ENCODE data around the gene THSD7B. TPM values are rescaled to one million over a fixed set of nuclear protein-coding genes. Genes with fewer than 3 reads are reported as not detected.
A peak's percentile ranks its signal among the peaks of the same experiment; 100 is the strongest.

THSD7B gene, protein sequence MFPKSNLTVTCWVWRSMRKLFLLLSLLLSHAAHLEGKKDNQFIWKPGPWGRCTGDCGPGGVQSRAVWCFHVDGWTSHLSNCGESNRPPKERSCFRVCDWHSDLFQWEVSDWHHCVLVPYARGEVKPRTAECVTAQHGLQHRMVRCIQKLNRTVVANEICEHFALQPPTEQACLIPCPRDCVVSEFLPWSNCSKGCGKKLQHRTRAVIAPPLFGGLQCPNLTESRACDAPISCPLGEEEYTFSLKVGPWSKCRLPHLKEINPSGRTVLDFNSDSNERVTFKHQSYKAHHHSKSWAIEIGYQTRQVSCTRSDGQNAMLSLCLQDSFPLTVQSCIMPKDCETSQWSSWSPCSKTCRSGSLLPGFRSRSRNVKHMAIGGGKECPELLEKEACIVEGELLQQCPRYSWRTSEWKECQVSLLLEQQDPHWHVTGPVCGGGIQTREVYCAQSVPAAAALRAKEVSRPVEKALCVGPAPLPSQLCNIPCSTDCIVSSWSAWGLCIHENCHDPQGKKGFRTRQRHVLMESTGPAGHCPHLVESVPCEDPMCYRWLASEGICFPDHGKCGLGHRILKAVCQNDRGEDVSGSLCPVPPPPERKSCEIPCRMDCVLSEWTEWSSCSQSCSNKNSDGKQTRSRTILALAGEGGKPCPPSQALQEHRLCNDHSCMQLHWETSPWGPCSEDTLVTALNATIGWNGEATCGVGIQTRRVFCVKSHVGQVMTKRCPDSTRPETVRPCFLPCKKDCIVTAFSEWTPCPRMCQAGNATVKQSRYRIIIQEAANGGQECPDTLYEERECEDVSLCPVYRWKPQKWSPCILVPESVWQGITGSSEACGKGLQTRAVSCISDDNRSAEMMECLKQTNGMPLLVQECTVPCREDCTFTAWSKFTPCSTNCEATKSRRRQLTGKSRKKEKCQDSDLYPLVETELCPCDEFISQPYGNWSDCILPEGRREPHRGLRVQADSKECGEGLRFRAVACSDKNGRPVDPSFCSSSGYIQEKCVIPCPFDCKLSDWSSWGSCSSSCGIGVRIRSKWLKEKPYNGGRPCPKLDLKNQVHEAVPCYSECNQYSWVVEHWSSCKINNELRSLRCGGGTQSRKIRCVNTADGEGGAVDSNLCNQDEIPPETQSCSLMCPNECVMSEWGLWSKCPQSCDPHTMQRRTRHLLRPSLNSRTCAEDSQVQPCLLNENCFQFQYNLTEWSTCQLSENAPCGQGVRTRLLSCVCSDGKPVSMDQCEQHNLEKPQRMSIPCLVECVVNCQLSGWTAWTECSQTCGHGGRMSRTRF (N-terminal part only)
- total RNA-seq: 1 to 10 TPM in 1 of 4 donors, under 1 TPM in 3; 0.12 to 1.1 (median 0.39) TPM

DNA sequence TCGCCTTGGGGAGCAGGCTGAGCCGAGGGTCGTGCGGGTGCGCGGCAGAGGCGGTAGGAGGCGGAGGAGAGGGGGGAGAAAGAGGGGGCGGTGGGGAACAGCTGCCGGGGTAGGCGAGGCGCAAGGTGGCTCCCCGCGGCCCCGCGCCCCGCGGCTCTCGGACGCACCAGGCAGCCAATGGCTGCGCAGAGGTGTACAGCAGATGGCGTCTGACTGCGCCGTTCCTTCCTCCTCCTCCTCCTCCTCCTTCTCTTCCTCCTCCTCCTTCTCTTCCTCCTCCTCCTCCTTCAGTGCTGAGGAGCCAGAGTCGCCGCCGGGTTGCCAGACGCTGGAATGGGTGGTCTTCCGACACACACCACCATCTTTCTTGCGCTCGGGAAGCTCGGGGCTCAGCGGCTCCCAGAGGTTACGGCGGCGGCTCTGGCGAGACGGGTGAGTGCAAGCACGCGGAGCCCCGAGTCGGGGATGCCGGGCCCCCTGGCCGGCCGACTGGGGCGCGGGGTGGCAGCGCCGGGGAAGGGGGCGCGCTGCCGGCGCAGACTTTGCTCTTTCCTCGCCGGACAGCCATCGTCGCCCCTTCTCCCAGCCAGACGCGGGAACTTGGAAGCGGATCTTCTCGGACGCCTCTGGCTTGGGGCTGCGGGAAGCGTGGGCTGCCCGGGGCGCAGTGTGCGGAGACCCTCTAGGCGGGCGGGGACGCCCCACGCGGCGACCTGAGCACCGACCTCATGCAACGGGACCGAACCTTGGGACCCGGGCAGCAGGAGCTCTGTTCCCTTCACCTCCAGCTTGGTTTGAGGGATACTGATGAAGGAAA is at the start of gene THSD7B:
THSD7B (plus strand) TSS at position 290 of the 817 bp plus-strand sequence. CDS start 116,634 bp downstream, outside the sequence.
- ATAC-seq: no peak

DNA sequence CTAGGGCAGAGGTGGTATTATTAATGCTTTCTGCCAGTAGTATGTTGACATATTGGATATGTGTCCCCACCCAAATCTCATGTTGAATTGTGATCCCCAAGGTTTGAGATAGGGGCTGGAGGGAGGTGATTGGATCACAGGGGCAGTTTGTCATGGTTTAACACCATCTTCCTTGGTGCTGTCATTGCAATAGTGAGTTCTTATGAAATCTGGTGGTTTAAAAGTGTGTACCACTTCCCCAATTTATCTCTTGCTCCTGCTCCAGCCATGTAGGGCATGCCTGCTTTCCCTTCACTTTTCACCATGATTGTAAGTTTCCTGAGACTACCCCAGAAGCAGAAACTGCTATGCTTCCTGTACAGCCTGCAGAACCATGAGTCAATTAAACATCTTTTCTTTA is 47.1 kb upstream of the THSD7B start:
- H3K4me3 ChIP-seq: no peak overlapping the region
- H3K4me1 ChIP-seq: no peaks in the 10 kb centered on the region
- H3K9me3 ChIP-seq: no peaks in the 10 kb centered on the region
- no peaks in the 10 kb centered on the region for H3K27me3 ChIP-seq
- TF ChIP-seq EP300 (IDR thresholded peaks at IDR 0.05) (no peak), POLR2A (IDR thresholded peaks at IDR 0.05) (no peak), POLR2AphosphoS5 (IDR thresholded peaks at IDR 0.05) (no peak)
- TF ChIP-seq, protein P1, sequence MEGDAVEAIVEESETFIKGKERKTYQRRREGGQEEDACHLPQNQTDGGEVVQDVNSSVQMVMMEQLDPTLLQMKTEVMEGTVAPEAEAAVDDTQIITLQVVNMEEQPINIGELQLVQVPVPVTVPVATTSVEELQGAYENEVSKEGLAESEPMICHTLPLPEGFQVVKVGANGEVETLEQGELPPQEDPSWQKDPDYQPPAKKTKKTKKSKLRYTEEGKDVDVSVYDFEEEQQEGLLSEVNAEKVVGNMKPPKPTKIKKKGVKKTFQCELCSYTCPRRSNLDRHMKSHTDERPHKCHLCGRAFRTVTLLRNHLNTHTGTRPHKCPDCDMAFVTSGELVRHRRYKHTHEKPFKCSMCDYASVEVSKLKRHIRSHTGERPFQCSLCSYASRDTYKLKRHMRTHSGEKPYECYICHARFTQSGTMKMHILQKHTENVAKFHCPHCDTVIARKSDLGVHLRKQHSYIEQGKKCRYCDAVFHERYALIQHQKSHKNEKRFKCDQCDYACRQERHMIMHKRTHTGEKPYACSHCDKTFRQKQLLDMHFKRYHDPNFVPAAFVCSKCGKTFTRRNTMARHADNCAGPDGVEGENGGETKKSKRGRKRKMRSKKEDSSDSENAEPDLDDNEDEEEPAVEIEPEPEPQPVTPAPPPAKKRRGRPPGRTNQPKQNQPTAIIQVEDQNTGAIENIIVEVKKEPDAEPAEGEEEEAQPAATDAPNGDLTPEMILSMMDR (IDR thresholded peaks at IDR 0.05): no peak
- no peak for ATAC-seq
- no peak overlapping the region for H3K27ac ChIP-seq
- H3K36me3 ChIP-seq: no peaks in the 10 kb centered on the region

More for the DNA sequence above, at the start of gene THSD7B:
- H3K36me3 ChIP-seq: no peaks in the 10 kb centered on the region
- H3K27ac ChIP-seq: no peak within 1 kb of the TSS
- no peak for TF ChIP-seq POLR2A (IDR thresholded peaks at IDR 0.05)
- TF ChIP-seq EP300 (IDR thresholded peaks at IDR 0.05): no peak
- TF ChIP-seq POLR2AphosphoS5 (IDR thresholded peaks at IDR 0.05): no peak
- TF ChIP-seq, protein P1 (IDR thresholded peaks at IDR 0.05): no peak
- no CpG with 5 or more reads among the region's 77 CpGs for WGBS, 2 donors (ENCODE audit: low coverage in 1 of 2)
- peaks cover 0 to 29% (median 9%) of the 10 kb centered on the region in 3 donors for H3K4me1 ChIP-seq
- peak within 1 kb of the TSS; percentile 23 to 55 for H3K4me3 ChIP-seq
- peaks cover 80% of the 10 kb centered on the region for H3K27me3 ChIP-seq
- no peaks in the 10 kb centered on the region for H3K9me3 ChIP-seq

DNA sequence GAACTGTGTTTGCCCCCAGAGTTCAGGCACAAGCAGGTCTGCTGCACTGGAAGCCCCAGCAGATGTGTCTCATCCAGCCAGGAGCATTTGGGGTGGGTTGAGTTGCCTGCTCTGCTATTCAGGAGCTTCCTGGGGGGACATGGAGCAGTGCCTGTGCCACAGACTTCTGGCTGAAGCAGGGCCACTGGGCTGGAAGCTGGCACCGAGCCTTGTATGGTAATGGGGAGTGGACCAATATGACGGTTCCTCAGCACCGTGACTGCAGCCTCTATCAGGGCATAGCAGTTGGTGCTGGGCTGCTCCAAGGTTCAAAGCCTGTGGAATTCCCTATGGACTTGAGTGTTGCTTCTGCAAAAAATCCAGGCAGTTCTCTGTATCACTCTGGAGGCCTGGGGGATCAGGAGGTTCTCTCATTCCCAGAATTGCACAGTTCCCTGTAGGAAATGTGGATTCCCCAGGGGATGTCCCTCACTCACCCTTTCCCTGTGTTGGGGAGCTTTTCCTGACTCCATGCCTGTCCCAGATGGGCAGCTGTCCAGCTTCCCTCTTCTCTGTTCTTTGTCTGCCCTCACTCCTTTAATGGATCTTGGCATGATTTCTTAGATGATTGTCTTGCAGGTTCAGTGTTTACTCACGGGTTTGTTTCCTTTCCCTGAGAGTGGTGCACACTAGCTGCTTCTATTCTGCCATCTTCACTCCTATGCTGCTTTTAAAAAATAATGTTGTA is 37.2 kb upstream of the THSD7B start:
- no peak for ATAC-seq
- 53 to 63% methylated on average over 1 to 3 of the region's 4 CpGs for WGBS, 2 donors (ENCODE audit: low coverage in 1 of 2)
- Histone ChIP-seq H3K27ac (no peak overlapping the region), H3K4me1 (no peaks in the 10 kb centered on the region), H3K36me3 (no peaks in the 10 kb centered on the region), H3K4me3 (no peak overlapping the region), H3K9me3 (no peaks in the 10 kb centered on the region), H3K27me3 (no peaks in the 10 kb centered on the region)
- no peak for TF ChIP-seq POLR2A (IDR thresholded peaks at IDR 0.05)
- TF ChIP-seq, protein P1 (IDR thresholded peaks at IDR 0.05): no peak
- TF ChIP-seq EP300 (IDR thresholded peaks at IDR 0.05): no peak
- no peak for TF ChIP-seq POLR2AphosphoS5 (IDR thresholded peaks at IDR 0.05)

DNA sequence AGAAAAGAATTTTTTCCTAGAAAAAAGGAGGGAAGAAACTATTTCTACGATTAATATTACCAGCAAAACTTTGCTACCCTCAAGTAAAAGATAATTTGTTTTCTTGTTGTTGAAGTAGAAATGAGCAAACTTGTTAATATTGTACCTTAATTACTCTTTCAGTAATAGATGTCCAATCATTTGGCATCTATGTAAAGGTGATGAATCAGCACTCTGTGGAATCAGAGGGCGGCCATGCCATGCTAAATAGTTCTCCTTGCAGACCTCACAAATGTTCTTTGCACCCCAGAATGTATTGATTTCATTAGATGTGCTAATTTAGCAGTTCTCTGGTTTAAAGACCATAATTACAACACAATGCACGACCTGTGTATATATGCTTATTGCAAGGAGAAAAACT is 29.1 kb upstream of the THSD7B start:
- Histone ChIP-seq H3K4me1 (no peaks in the 10 kb centered on the region), H3K27me3 (no peaks in the 10 kb centered on the region), H3K36me3 (no peaks in the 10 kb centered on the region), H3K4me3 (no peak overlapping the region), H3K9me3 (no peaks in the 10 kb centered on the region), H3K27ac (no peak overlapping the region)
- ATAC-seq: no peak
- 70% methylated on average over 3 of the region's 3 CpGs for WGBS, 2 donors (ENCODE audit: low coverage in 1 of 2)
- TF ChIP-seq POLR2A (IDR thresholded peaks at IDR 0.05) (no peak), EP300 (IDR thresholded peaks at IDR 0.05) (no peak)
